ENCODE results near the gene TAP1.

- no peak for TF ChIP-seq CTCF (IDR thresholded peaks at IDR 0.05; ENCODE audit: low read depth, low read length, poor library complexity, severe bottlenecking)
- no peak for TF ChIP-seq EZH2phosphoT487 (IDR thresholded peaks at IDR 0.05; ENCODE audit: borderline replicate concordance, low read length)
These were observed 14.1 kb downstream of the TAP1 start for GRCh38 chr6:32839356-32839755.
